DMS53 (cell line): ENCODE data around the gene WNT9A.
"Not testable (repeated sequence)": the region's sequence is repeated elsewhere in the genome, so short reads cannot be mapped to it uniquely, and the experiment has no call there.

Experiments
- DNase-seq: peaks from one replicate; lab custom pipeline; 2025; lab: John Stamatoyannopoulos, UW

Gene WNT9A

GRCh38 chr1:227910511-227911153 lies 37.1 kb downstream of the WNT9A start:
- DNase-seq, result no peak

- not testable (repeated sequence) for DNase-seq
Measured at GRCh38 chr1:227909923-227910328, 37.8 kb downstream of the WNT9A start.

- no peak for DNase-seq
Measured at GRCh38 chr1:227909188-227909587, 38.5 kb downstream of the WNT9A start.

- no peak for DNase-seq
Measured at GRCh38 chr1:227908359-227908758, 39.4 kb downstream of the WNT9A start.

- DNase-seq, result no peak
Measured at GRCh38 chr1:227907439-227908015, 40.2 kb downstream of the WNT9A start.

- no peak for DNase-seq
Measured at GRCh38 chr1:227906550-227907071, 41.1 kb downstream of the WNT9A start.

- DNase-seq, result peak; percentile 24
Measured at GRCh38 chr1:227905573-227906487, 41.9 kb downstream of the WNT9A start.

GRCh38 chr1:227904541-227905335 lies 43.0 kb downstream of the WNT9A start:
- no peak for DNase-seq

- no peak for DNase-seq
Measured at GRCh38 chr1:227903614-227904501, 43.9 kb downstream of the WNT9A start.

- no peak for DNase-seq
Measured at GRCh38 chr1:227903061-227903521, 44.6 kb downstream of the WNT9A start.

GRCh38 chr1:227902641-227902990 lies 45.1 kb downstream of the WNT9A start:
- DNase-seq, result no peak

GRCh38 chr1:227901906-227902640 lies 45.7 kb downstream of the WNT9A start:
- DNase-seq, result peak; percentile 66

- DNase-seq, result no peak
Measured at GRCh38 chr1:227901239-227901905, 46.4 kb downstream of the WNT9A start.

- DNase-seq, result no peak
Measured at GRCh38 chr1:227900571-227901051, 47.1 kb downstream of the WNT9A start.

GRCh38 chr1:227899820-227900449 lies 47.8 kb downstream of the WNT9A start:
- no peak for DNase-seq

GRCh38 chr1:227899141-227899819 lies 48.5 kb downstream of the WNT9A start:
- DNase-seq, result no peak

GRCh38 chr1:227898502-227899140 lies 49.1 kb downstream of the WNT9A start:
- peak; percentile 51 for DNase-seq
